HCT116 (cell line): Measurements from ENCODE around the gene FBXO47.

Experiments
- CEBPB ChIP-seq: IDR thresholded peaks from 2 replicates; pipeline ENCODE4 v1.6.1; 2012; ENCODE audit warnings: low read depth
- EGR1 ChIP-seq: IDR thresholded peaks from 2 replicates; pipeline ENCODE4 v1.6.1; 2012; ENCODE audit warnings: low read depth
- EZH2 ChIP-seq: fragments of 200-600 bp; sonication (generic); IDR thresholded peaks from 2 replicates; pipeline ENCODE4 v1.6.1; 2017; ENCODE audit warnings: antibody characterized with exemption, mixed run types
- MAX ChIP-seq: IDR thresholded peaks from 2 replicates; pipeline ENCODE4 v1.6.1; 2012
- POLR2A ChIP-seq: IDR thresholded peaks from 2 replicates; pipeline ENCODE4 v1.7.0; 2011; ENCODE audit warnings: borderline replicate concordance; ENCODE audit not compliant: insufficient read depth, insufficient read length; ENCODE audit errors: extremely low read depth
- POLR2AphosphoS5 ChIP-seq: IDR thresholded peaks from 2 replicates; pipeline ENCODE4 v1.6.1; 2011; ENCODE audit warnings: mild to moderate bottlenecking, low read depth, low read length, moderate library complexity
- RAD21 ChIP-seq: IDR thresholded peaks from 2 replicates; pipeline ENCODE4 v1.6.1; 2012; ENCODE audit warnings: low read depth, mild to moderate bottlenecking
- REST ChIP-seq: IDR thresholded peaks from 2 replicates; pipeline ENCODE4 v1.6.1; 2012; ENCODE audit warnings: low read depth
- TCF7L2 ChIP-seq: IDR thresholded peaks from 2 replicates; pipeline ENCODE4 v1.7.0; 2011; ENCODE audit warnings: borderline replicate concordance, inconsistent platforms; ENCODE audit not compliant: insufficient read depth, insufficient read length; ENCODE audit errors: extremely low read depth
- ZNF274 ChIP-seq: fragments of 200-500 bp; sonication (Bioruptor generic); IDR thresholded peaks from 2 replicates; pipeline ENCODE4 v1.6.1; 2014; ENCODE audit warnings: mild to moderate bottlenecking, low read depth, low read length, inconsistent platforms
- TF ChIP-seq, protein P1 (sequence below), 3 experiments: fragments of 200-600 bp in 1 of 3; sonication (generic) in 1 of 3; IDR thresholded peaks in 2 of 3; conservative IDR thresholded peaks in 1 of 3; 2 replicates each; pipeline ENCODE4 v1.5.1; 2012 to 2017; ENCODE audit warnings: low read depth in 2 of 3, low read length in 2 of 3, antibody characterized with exemption in 1 of 3, borderline replicate concordance in 1 of 3, control low read depth in 1 of 3, mild to moderate bottlenecking in 1 of 3, mixed read lengths in 1 of 3, mixed run types in 1 of 3, moderate library complexity in 1 of 3; ENCODE audit not compliant: insufficient read depth in 1 of 3

- TF ChIP-seq, protein P1, sequence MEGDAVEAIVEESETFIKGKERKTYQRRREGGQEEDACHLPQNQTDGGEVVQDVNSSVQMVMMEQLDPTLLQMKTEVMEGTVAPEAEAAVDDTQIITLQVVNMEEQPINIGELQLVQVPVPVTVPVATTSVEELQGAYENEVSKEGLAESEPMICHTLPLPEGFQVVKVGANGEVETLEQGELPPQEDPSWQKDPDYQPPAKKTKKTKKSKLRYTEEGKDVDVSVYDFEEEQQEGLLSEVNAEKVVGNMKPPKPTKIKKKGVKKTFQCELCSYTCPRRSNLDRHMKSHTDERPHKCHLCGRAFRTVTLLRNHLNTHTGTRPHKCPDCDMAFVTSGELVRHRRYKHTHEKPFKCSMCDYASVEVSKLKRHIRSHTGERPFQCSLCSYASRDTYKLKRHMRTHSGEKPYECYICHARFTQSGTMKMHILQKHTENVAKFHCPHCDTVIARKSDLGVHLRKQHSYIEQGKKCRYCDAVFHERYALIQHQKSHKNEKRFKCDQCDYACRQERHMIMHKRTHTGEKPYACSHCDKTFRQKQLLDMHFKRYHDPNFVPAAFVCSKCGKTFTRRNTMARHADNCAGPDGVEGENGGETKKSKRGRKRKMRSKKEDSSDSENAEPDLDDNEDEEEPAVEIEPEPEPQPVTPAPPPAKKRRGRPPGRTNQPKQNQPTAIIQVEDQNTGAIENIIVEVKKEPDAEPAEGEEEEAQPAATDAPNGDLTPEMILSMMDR (IDR thresholded peaks at IDR 0.05 in 2 of 3, conservative IDR thresholded peaks at IDR 0.05 in 1 of 3; ENCODE audit: borderline replicate concordance in 1 of 3, insufficient read depth in 1 of 3, low read depth in 2 of 3, low read length in 2 of 3), result no peak
- TF ChIP-seq EGR1, result no peak
- no peak for TF ChIP-seq MAX
- TF ChIP-seq CEBPB, result no peak
- TF ChIP-seq POLR2A, result no peak
- TF ChIP-seq TCF7L2, result no peak
- TF ChIP-seq ZNF274, result no peak
- TF ChIP-seq POLR2AphosphoS5, result no peak
- TF ChIP-seq REST, result no peak
- TF ChIP-seq EZH2, result no peak
- TF ChIP-seq RAD21, result no peak
Observed at GRCh38 chr17:38892083-38892482, 75.1 kb downstream of the FBXO47 start.
